ENCODE measurements around the gene NKAIN2. TPM values are rescaled to one million over a fixed set of nuclear protein-coding genes. Genes with fewer than 3 reads are reported as not detected.
A peak's percentile ranks its signal among the peaks of the same experiment; 100 is the strongest.

NKAIN2 gene
- total and polyA plus RNA-seq, 2 donors (not counting 3 experiments of a cell fraction or from before 2014, with no cell fraction given), result 0.03 TPM; not detected in 1

GRCh38 chr6:123965894-123966293, 162.2 kb downstream of the NKAIN2 start:
- no peak overlapping the region for H3K27ac ChIP-seq (ENCODE audit: insufficient read depth, low read depth, low read length)
- TF ChIP-seq POLR2A (IDR thresholded peaks at IDR 0.05; ENCODE audit: low read depth, low read length) (no peak), EZH2 (IDR thresholded peaks at IDR 0.05; ENCODE audit: borderline replicate concordance, low read depth, low read length, severe bottlenecking) (no peak)
- TF ChIP-seq, protein P1, sequence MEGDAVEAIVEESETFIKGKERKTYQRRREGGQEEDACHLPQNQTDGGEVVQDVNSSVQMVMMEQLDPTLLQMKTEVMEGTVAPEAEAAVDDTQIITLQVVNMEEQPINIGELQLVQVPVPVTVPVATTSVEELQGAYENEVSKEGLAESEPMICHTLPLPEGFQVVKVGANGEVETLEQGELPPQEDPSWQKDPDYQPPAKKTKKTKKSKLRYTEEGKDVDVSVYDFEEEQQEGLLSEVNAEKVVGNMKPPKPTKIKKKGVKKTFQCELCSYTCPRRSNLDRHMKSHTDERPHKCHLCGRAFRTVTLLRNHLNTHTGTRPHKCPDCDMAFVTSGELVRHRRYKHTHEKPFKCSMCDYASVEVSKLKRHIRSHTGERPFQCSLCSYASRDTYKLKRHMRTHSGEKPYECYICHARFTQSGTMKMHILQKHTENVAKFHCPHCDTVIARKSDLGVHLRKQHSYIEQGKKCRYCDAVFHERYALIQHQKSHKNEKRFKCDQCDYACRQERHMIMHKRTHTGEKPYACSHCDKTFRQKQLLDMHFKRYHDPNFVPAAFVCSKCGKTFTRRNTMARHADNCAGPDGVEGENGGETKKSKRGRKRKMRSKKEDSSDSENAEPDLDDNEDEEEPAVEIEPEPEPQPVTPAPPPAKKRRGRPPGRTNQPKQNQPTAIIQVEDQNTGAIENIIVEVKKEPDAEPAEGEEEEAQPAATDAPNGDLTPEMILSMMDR (IDR thresholded peaks at IDR 0.05; ENCODE audit: extremely low read depth in 1 of 2, insufficient read depth in 1 of 2, low read depth in 1 of 2, low read length in 2 of 2), result peak; percentile 47 to 48
- H2AFZ ChIP-seq (ENCODE audit: low read depth, low read length), result no peak overlapping the region
- no peaks in the 10 kb centered on the region for H3K79me2 ChIP-seq (ENCODE audit: control insufficient read depth, insufficient read depth, low read length)
- H3K9me1 ChIP-seq (replicated peaks; ENCODE audit: control insufficient read depth, extremely low read depth, insufficient read depth, low read length), result no peaks in the 10 kb centered on the region
- CTCF ChIA-PET, result interaction anchor here (0.7 to 7.1 kb wide), 6 partner anchors 10 to 163 kb away, joined by 3 to 72 read pairs (median 4); partner anchors contain the start of gene NKAIN2
- no peaks in the 10 kb centered on the region for H3K27me3 ChIP-seq (ENCODE audit: control insufficient read depth in 2 of 2, insufficient read depth in 2 of 2, low read length in 2 of 2)
- no peaks in the 10 kb centered on the region for H3K36me3 ChIP-seq (ENCODE audit: control insufficient read depth in 2 of 2, extremely low read depth in 1 of 2, insufficient read depth in 2 of 2, low read length in 2 of 2)
- DNase-seq (ENCODE audit: low read depth, low spot score) (peak; percentile 61), FAIRE-seq (peak; percentile 26)
- no peaks in the 10 kb centered on the region for H3K9me3 ChIP-seq (replicated peaks; ENCODE audit: control insufficient read depth, insufficient read depth, low read length)
- no peaks in the 10 kb centered on the region for H4K20me1 ChIP-seq (replicated peaks; ENCODE audit: control insufficient read depth, extremely low read depth, insufficient read depth, low read length)
- intact Hi-C loops (cut with micrococcal nuclease) (loop anchor here (1.0 to 10.0 kb wide), 5 partner anchors 164 to 889 kb away; no protein-coding TSS in a partner anchor), dilution Hi-C loops (cut with MboI; ENCODE audit: extremely low pct_ligation_motif_present, low sequenced_read_pairs) (no loop called here)
- no peak overlapping the region for H3K9ac ChIP-seq (replicated peaks; ENCODE audit: extremely low read depth, insufficient read depth, low read length)
- no peak overlapping the region for H3K4me3 ChIP-seq (replicated peaks in 1 of 3; ENCODE audit: insufficient read depth in 1 of 3, low read depth in 1 of 3, low read length in 3 of 3)
- H3K4me1 ChIP-seq (ENCODE audit: control insufficient read depth, extremely low read depth, insufficient read depth, low read length), result no peaks in the 10 kb centered on the region
- BruUV-seq (replicated peaks), result no TSS peak
- POLR2A ChIA-PET, result no interaction called here
- no peak overlapping the region for H3K4me2 ChIP-seq (ENCODE audit: insufficient read depth, low read length)

DNA sequence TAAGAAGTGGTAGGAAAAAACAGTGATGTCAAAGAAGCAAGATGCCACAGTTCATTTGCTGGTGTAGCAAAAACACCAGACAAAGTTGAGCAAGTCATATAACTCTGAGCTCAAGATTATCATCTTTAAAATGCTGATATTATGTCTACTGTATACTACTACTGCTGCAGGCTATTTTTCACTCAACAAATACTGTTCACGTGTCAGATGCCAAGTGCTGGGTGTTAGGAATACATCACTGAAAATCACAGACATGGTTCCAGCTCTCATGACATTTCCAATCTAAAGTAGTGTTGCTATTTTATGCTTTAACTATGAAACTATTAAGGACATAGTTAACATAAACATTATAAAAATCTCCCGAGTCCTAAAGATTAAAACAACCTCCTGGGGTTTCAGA, 163.0 kb downstream of the NKAIN2 start:
- Histone ChIP-seq H3K27ac (ENCODE audit: insufficient read depth, low read depth, low read length) (no peak overlapping the region), H3K9me1 (replicated peaks; ENCODE audit: control insufficient read depth, extremely low read depth, insufficient read depth, low read length) (no peaks in the 10 kb centered on the region), H3K9ac (replicated peaks; ENCODE audit: extremely low read depth, insufficient read depth, low read length) (no peak overlapping the region), H3K4me1 (ENCODE audit: control insufficient read depth, extremely low read depth, insufficient read depth, low read length) (no peaks in the 10 kb centered on the region), H3K4me2 (ENCODE audit: insufficient read depth, low read length) (no peak overlapping the region), H3K36me3 (ENCODE audit: control insufficient read depth in 2 of 2, extremely low read depth in 1 of 2, insufficient read depth in 2 of 2, low read length in 2 of 2) (no peaks in the 10 kb centered on the region), H2AFZ (ENCODE audit: low read depth, low read length) (no peak overlapping the region), H3K4me3 (replicated peaks in 1 of 3; ENCODE audit: insufficient read depth in 1 of 3, low read depth in 1 of 3, low read length in 3 of 3) (no peak overlapping the region), H3K79me2 (ENCODE audit: control insufficient read depth, insufficient read depth, low read length) (no peaks in the 10 kb centered on the region), H3K27me3 (ENCODE audit: control insufficient read depth in 2 of 2, insufficient read depth in 2 of 2, low read length in 2 of 2) (no peaks in the 10 kb centered on the region), H4K20me1 (replicated peaks; ENCODE audit: control insufficient read depth, extremely low read depth, insufficient read depth, low read length) (no peaks in the 10 kb centered on the region), H3K9me3 (replicated peaks; ENCODE audit: control insufficient read depth, insufficient read depth, low read length) (no peaks in the 10 kb centered on the region)
- no TSS peak for BruUV-seq (replicated peaks)
- ChIA-PET CTCF (interaction anchor here (0.7 to 7.1 kb wide), 6 partner anchors 10 to 164 kb away, joined by 3 to 72 read pairs (median 4); partner anchors contain the start of gene NKAIN2), POLR2A (no interaction called here)
- DNase-seq (ENCODE audit: low read depth, low spot score), result no peak
- no peak for TF ChIP-seq MAX (IDR thresholded peaks at IDR 0.05; ENCODE audit: insufficient read depth, insufficient read length)
- no peak for TF ChIP-seq MYC (IDR thresholded peaks at IDR 0.05; ENCODE audit: low read depth, low read length)
- no peak for TF ChIP-seq POLR2AphosphoS5 (IDR thresholded peaks at IDR 0.05; ENCODE audit: insufficient read depth, low read depth, low read length)
- TF ChIP-seq EZH2 (IDR thresholded peaks at IDR 0.05; ENCODE audit: borderline replicate concordance, low read depth, low read length, severe bottlenecking), result no peak
- TF ChIP-seq, protein P1 (IDR thresholded peaks at IDR 0.05; ENCODE audit: extremely low read depth in 1 of 2, insufficient read depth in 1 of 2, low read depth in 1 of 2, low read length in 2 of 2), result no peak
- TF ChIP-seq JUN (IDR thresholded peaks at IDR 0.05; ENCODE audit: borderline replicate concordance, insufficient read depth, insufficient read length, low read depth), result no peak
- no peak for TF ChIP-seq GATA2 (IDR thresholded peaks at IDR 0.05; ENCODE audit: insufficient read depth, insufficient read length, low read depth, low read length)
- TF ChIP-seq POLR2A (IDR thresholded peaks at IDR 0.05; ENCODE audit: low read depth, low read length), result no peak
- TF ChIP-seq FOS (IDR thresholded peaks at IDR 0.05; ENCODE audit: borderline replicate concordance, insufficient read depth, low read length), result no peak
- intact Hi-C loops (cut with micrococcal nuclease), result loop anchor here (1.0 to 10.0 kb wide), 5 partner anchors 164 to 888 kb away; no protein-coding TSS in a partner anchor
- dilution Hi-C loops (cut with MboI; ENCODE audit: extremely low pct_ligation_motif_present, low sequenced_read_pairs), result no loop called here
- FAIRE-seq, result no peak
